Measurements from ENCODE around the gene SDK1.

Gene SDK1

DNA sequence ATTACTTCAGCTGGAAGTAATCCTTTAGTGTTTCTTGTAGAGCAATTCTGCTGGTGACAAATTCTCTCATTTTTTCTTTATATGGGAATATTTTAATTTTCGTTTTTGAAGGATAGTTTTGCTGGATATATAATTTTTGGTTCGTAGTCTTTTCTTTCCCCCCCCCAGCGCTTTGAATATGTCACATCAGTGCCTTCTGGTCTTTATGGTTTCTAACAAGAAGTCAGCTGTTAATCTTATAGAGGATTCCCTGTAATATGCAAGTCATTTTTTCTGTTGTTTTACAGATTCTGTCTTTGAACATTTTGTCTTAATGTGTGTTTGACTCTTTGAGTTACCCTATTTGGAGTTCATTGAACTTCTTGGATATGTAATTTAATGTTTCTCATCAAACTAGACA is 96.3 kb downstream of the SDK1 start:
- H3K4me3 ChIP-seq (ENCODE audit: low read length): no peak overlapping the region
- no peaks in the 10 kb centered on the region for H3K9me3 ChIP-seq (ENCODE audit: control insufficient read depth, low read length)
- no peaks in the 10 kb centered on the region for H3K27me3 ChIP-seq (ENCODE audit: control insufficient read depth, insufficient read depth, low read length)

GRCh38 chr7:3399858-3400257 is 98.8 kb downstream of the SDK1 start:
- no peaks in the 10 kb centered on the region for H3K4me1 ChIP-seq (ENCODE audit: control insufficient read depth, insufficient read depth, low read length)
- no peak overlapping the region for H3K9ac ChIP-seq (ENCODE audit: low read length)
- H3K27me3 ChIP-seq (ENCODE audit: control insufficient read depth, insufficient read depth, low read length): no peaks in the 10 kb centered on the region

More for the DNA sequence above, 96.3 kb downstream of the SDK1 start:
- H3K4me1 ChIP-seq (ENCODE audit: control insufficient read depth, insufficient read depth, low read length): no peaks in the 10 kb centered on the region
- no peaks in the 10 kb centered on the region for H3K36me3 ChIP-seq (ENCODE audit: control insufficient read depth, insufficient read depth, low read length)
- no peak overlapping the region for H3K9ac ChIP-seq (ENCODE audit: low read length)

DNA sequence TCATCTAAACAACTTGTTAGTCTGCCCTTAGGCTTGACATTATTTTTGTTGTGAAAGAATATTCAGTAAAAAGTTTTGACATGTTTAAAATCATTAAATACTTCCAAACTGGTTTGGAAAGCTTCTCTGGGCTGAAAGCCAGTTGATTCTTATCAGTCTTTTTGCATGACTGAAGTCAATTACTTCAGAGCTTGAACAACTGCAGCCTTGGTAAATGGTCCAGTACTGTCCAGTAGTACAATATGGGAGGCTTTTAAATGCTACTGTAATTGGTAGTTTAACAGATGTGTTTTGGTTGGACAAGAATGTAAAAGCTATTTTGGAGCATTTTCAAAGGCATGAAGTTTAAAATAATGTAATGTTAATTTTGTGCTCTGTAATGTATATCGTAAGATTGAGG is 103.4 kb downstream of the SDK1 start:
- Histone ChIP-seq H3K9ac (ENCODE audit: low read length) (no peak overlapping the region), H3K4me1 (ENCODE audit: control insufficient read depth, insufficient read depth, low read length) (no peaks in the 10 kb centered on the region), H3K4me3 (ENCODE audit: low read length) (no peak overlapping the region), H3K9me3 (ENCODE audit: control insufficient read depth, low read length) (no peaks in the 10 kb centered on the region), H3K27me3 (ENCODE audit: control insufficient read depth, insufficient read depth, low read length) (no peaks in the 10 kb centered on the region), H3K36me3 (ENCODE audit: control insufficient read depth, insufficient read depth, low read length) (no peaks in the 10 kb centered on the region)

More at GRCh38 chr7:3399858-3400257, 98.8 kb downstream of the SDK1 start:
- no peaks in the 10 kb centered on the region for H3K36me3 ChIP-seq (ENCODE audit: control insufficient read depth, insufficient read depth, low read length)
- no peak overlapping the region for H3K4me3 ChIP-seq (ENCODE audit: low read length)
- no peaks in the 10 kb centered on the region for H3K9me3 ChIP-seq (ENCODE audit: control insufficient read depth, low read length)

DNA sequence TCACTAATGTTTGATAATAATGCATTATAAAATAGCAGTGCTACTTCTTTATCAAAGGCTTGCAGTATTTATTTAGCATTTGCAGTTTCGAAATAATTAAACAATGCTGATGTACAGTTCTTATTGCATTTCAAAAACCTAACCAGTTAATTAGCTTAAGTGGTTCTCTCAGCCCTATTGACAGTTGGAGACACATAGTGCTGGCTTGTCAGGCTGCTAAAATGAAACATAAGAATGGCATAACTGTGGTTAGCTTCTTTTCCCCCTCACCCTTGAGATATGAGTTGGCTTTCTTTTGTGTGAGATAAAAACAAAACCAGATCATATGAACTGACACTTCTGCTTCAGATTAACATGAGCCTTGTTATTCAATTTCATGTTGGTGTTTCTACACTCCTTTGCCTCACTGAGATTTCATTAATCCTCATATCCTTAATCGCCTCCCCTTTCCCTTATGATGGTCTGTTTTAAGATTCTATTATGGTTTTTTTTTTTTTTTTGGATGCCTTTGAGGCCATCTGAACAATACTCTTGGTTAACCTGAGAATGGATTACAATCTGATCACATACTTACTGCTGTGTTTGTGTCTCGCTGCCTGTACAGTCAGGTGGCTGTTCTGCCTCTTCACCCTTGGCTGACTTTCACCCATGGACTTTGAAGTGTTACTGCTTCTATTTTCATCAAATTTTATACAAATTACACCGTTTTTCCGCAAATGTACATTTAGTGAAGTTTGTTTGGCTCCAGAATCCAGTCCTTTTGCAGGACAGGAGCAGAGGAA is 108.0 kb downstream of the SDK1 start:
- H3K36me3 ChIP-seq (ENCODE audit: control insufficient read depth, insufficient read depth, low read length): no peaks in the 10 kb centered on the region
- no peaks in the 10 kb centered on the region for H3K27me3 ChIP-seq (ENCODE audit: control insufficient read depth, insufficient read depth, low read length)
- H3K4me3 ChIP-seq (ENCODE audit: low read length): no peak overlapping the region
- no peaks in the 10 kb centered on the region for H3K9me3 ChIP-seq (ENCODE audit: control insufficient read depth, low read length)
- no peaks in the 10 kb centered on the region for H3K4me1 ChIP-seq (ENCODE audit: control insufficient read depth, insufficient read depth, low read length)
- H3K9ac ChIP-seq (ENCODE audit: low read length): no peak overlapping the region

DNA sequence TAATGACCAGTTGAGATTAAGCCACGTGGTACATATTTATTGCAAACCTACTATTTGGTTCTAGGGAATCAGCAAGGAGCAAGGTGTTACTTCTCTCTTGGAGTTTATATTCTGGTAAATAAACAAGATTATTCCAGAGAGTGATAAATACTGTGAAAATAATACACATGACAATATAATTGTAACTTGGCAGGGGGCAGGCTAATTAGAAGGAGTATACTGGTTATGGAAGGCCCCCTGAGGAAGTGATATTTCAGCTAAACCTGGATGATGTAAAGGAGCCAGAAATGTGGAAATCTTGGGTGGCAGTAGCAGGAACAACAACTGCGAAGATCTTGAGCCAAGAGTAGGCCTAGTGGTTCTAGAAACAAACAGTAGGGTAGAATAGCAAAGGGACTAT is 111.8 kb downstream of the SDK1 start:
- H3K36me3 ChIP-seq (ENCODE audit: control insufficient read depth, insufficient read depth, low read length): no peaks in the 10 kb centered on the region
- H3K9ac ChIP-seq (ENCODE audit: low read length): no peak overlapping the region
- H3K27me3 ChIP-seq (ENCODE audit: control insufficient read depth, insufficient read depth, low read length): no peaks in the 10 kb centered on the region
- no peaks in the 10 kb centered on the region for H3K4me1 ChIP-seq (ENCODE audit: control insufficient read depth, insufficient read depth, low read length)
- no peak overlapping the region for H3K4me3 ChIP-seq (ENCODE audit: low read length)
- H3K9me3 ChIP-seq (ENCODE audit: control insufficient read depth, low read length): no peaks in the 10 kb centered on the region

GRCh38 chr7:3415861-3416312 is 114.8 kb downstream of the SDK1 start:
- H3K4me3 ChIP-seq (ENCODE audit: low read length): no peak overlapping the region
- H3K36me3 ChIP-seq (ENCODE audit: control insufficient read depth, insufficient read depth, low read length): no peaks in the 10 kb centered on the region
- H3K9ac ChIP-seq (ENCODE audit: low read length): no peak overlapping the region
- H3K27me3 ChIP-seq (ENCODE audit: control insufficient read depth, insufficient read depth, low read length): no peaks in the 10 kb centered on the region
- H3K4me1 ChIP-seq (ENCODE audit: control insufficient read depth, insufficient read depth, low read length): no peaks in the 10 kb centered on the region
- H3K9me3 ChIP-seq (ENCODE audit: control insufficient read depth, low read length): no peaks in the 10 kb centered on the region

- H3K4me1 ChIP-seq (ENCODE audit: control insufficient read depth, insufficient read depth, low read length): no peaks in the 10 kb centered on the region
- H3K4me3 ChIP-seq (ENCODE audit: low read length): no peak overlapping the region
- H3K27me3 ChIP-seq (ENCODE audit: control insufficient read depth, insufficient read depth, low read length): no peaks in the 10 kb centered on the region
- no peak overlapping the region for H3K9ac ChIP-seq (ENCODE audit: low read length)
- H3K36me3 ChIP-seq (ENCODE audit: control insufficient read depth, insufficient read depth, low read length): no peaks in the 10 kb centered on the region
- H3K9me3 ChIP-seq (ENCODE audit: control insufficient read depth, low read length): no peaks in the 10 kb centered on the region
Measured at GRCh38 chr7:3416453-3416852, 115.4 kb downstream of the SDK1 start.

GRCh38 chr7:3425087-3425486 is 124.0 kb downstream of the SDK1 start:
- H3K27me3 ChIP-seq (ENCODE audit: control insufficient read depth, insufficient read depth, low read length): no peaks in the 10 kb centered on the region
- H3K9ac ChIP-seq (ENCODE audit: low read length): no peak overlapping the region
- H3K9me3 ChIP-seq (ENCODE audit: control insufficient read depth, low read length): no peaks in the 10 kb centered on the region
- H3K36me3 ChIP-seq (ENCODE audit: control insufficient read depth, insufficient read depth, low read length): no peaks in the 10 kb centered on the region
- H3K4me1 ChIP-seq (ENCODE audit: control insufficient read depth, insufficient read depth, low read length): no peaks in the 10 kb centered on the region
- no peak overlapping the region for H3K4me3 ChIP-seq (ENCODE audit: low read length)

DNA sequence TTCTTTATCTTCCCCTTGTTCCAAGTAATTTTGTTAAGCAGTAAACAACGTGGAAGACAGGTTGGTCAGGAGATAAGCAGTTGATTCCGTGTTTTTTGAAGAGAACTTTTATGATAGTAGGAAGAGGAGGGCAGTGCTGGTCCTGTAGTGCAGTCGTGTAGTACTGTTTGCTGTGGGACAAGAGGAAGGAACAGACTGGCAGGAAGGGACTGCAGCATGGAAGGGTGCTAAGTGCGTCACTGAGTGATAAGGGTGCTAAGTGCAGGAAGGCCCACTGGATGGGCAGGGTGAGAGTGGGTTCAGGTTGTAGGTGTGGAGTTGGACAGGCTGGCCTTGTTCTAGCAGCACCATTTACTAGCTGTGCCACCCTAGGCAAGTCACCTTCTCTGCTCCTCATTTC is 125.0 kb downstream of the SDK1 start:
- Histone ChIP-seq H3K9ac (ENCODE audit: low read length) (no peak overlapping the region), H3K4me3 (ENCODE audit: low read length) (no peak overlapping the region), H3K36me3 (ENCODE audit: control insufficient read depth, insufficient read depth, low read length) (no peaks in the 10 kb centered on the region), H3K9me3 (ENCODE audit: control insufficient read depth, low read length) (no peaks in the 10 kb centered on the region), H3K27me3 (ENCODE audit: control insufficient read depth, insufficient read depth, low read length) (no peaks in the 10 kb centered on the region), H3K4me1 (ENCODE audit: control insufficient read depth, insufficient read depth, low read length) (no peaks in the 10 kb centered on the region)

GRCh38 chr7:3427957-3428356 is 126.9 kb downstream of the SDK1 start:
- H3K9ac ChIP-seq (ENCODE audit: low read length): no peak overlapping the region
- H3K9me3 ChIP-seq (ENCODE audit: control insufficient read depth, low read length): no peaks in the 10 kb centered on the region
- no peaks in the 10 kb centered on the region for H3K4me1 ChIP-seq (ENCODE audit: control insufficient read depth, insufficient read depth, low read length)
- H3K4me3 ChIP-seq (ENCODE audit: low read length): no peak overlapping the region
- H3K27me3 ChIP-seq (ENCODE audit: control insufficient read depth, insufficient read depth, low read length): no peaks in the 10 kb centered on the region
- H3K36me3 ChIP-seq (ENCODE audit: control insufficient read depth, insufficient read depth, low read length): no peaks in the 10 kb centered on the region

- H3K9ac ChIP-seq (ENCODE audit: low read length): no peak overlapping the region
- no peaks in the 10 kb centered on the region for H3K36me3 ChIP-seq (ENCODE audit: control insufficient read depth, insufficient read depth, low read length)
- no peak overlapping the region for H3K4me3 ChIP-seq (ENCODE audit: low read length)
- H3K9me3 ChIP-seq (ENCODE audit: control insufficient read depth, low read length): no peaks in the 10 kb centered on the region
- no peaks in the 10 kb centered on the region for H3K4me1 ChIP-seq (ENCODE audit: control insufficient read depth, insufficient read depth, low read length)
- H3K27me3 ChIP-seq (ENCODE audit: control insufficient read depth, insufficient read depth, low read length): no peaks in the 10 kb centered on the region
Measured at GRCh38 chr7:3429981-3430380, 128.9 kb downstream of the SDK1 start.

GRCh38 chr7:3430588-3430987 is 129.5 kb downstream of the SDK1 start:
- Histone ChIP-seq H3K9me3 (ENCODE audit: control insufficient read depth, low read length) (no peaks in the 10 kb centered on the region), H3K27me3 (ENCODE audit: control insufficient read depth, insufficient read depth, low read length) (no peaks in the 10 kb centered on the region)

DNA sequence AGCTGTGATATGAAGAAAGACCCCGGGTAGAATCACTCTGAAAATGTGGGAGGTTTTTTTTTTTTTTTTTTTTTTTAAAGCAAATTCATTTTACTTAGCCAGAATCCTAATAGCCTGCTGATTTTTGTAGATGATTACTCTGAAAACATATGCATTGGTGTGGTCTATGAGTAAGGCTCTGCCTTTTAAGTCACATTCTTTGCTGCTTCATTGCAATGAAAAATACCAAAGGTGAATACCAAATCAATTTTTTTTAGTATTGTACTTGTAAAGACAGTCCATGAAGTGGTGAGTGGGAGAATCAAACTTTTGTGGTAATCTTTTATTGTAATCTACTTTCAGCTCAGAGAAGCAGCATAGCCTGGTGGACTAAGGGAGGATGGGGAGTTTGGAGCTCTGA is 130.3 kb downstream of the SDK1 start:
- H3K36me3 ChIP-seq (ENCODE audit: control insufficient read depth, insufficient read depth, low read length): no peaks in the 10 kb centered on the region
- no peaks in the 10 kb centered on the region for H3K9me3 ChIP-seq (ENCODE audit: control insufficient read depth, low read length)
- H3K9ac ChIP-seq (ENCODE audit: low read length): no peak overlapping the region
- no peaks in the 10 kb centered on the region for H3K27me3 ChIP-seq (ENCODE audit: control insufficient read depth, insufficient read depth, low read length)
- no peak overlapping the region for H3K4me3 ChIP-seq (ENCODE audit: low read length)
- no peaks in the 10 kb centered on the region for H3K4me1 ChIP-seq (ENCODE audit: control insufficient read depth, insufficient read depth, low read length)

More at GRCh38 chr7:3430588-3430987, 129.5 kb downstream of the SDK1 start:
- no peak overlapping the region for H3K4me3 ChIP-seq (ENCODE audit: low read length)
- no peak overlapping the region for H3K9ac ChIP-seq (ENCODE audit: low read length)
- H3K36me3 ChIP-seq (ENCODE audit: control insufficient read depth, insufficient read depth, low read length): no peaks in the 10 kb centered on the region
- H3K4me1 ChIP-seq (ENCODE audit: control insufficient read depth, insufficient read depth, low read length): no peaks in the 10 kb centered on the region

Measured in mucosa of stomach (tissue), 1 donor.